ENCODE measurements around the gene KCNQ2. TPM values are rescaled to one million over a fixed set of nuclear protein-coding genes. Genes with fewer than 3 reads are reported as not detected.

KCNQ2 gene
- polyA plus RNA-seq, 4 donors: 0.27 to 1.4 (median 0.65) TPM; not detected in 1

DNA sequence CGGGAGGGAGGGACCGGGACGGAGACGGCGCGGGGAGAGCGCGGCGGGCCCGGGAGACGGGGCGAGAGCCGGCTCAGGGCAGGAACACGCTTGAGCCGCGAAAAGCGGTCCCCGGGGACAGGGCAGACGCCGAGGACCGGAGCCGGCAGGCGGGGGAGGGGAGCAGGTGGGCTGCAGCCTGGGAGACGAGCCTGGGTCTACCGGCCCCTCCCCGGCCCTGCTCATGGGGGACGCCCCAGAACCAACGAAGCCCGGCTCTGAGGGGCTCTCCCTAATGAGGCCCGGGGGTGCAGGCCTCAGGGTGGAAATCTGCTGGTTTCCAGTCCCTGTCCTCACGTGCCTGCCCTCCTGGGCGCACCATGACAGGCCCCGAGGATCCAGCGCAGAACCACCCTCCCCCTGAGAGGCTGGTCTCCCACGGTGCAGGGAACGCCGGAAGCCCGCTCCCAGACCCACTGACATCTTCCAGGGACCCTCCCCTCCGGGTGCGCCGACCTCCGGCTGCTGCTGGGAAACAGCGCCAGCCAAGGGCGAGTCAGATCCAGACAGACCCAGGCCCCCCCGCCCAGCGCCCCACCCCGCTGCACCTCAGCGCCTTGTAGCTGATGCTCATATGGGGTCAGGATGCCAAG is 27.0 kb upstream of the KCNQ2 start:
- Histone ChIP-seq H3K27me3 (ENCODE audit: control insufficient read depth in 3 of 3, insufficient read depth in 3 of 3, low read length in 3 of 3) (peaks cover 7 to 73% (median 16%) of the 10 kb centered on the region in 3 donors), H3K9me3 (ENCODE audit: control insufficient read depth in 2 of 2, insufficient read depth in 1 of 2, low read depth in 1 of 2, low read length in 1 of 2) (no peaks in the 10 kb centered on the region), H3K27ac (ENCODE audit: low read depth in 1 of 3, low read length in 2 of 3) (no peak overlapping the region), H3K4me3 (ENCODE audit: low read depth in 1 of 3, low read length in 3 of 3) (peak overlapping the region in 1 of 3 donors; percentile 50), H3K4me1 (ENCODE audit: control insufficient read depth in 3 of 3, insufficient read depth in 2 of 3, low read depth in 1 of 3, low read length in 2 of 3) (peaks cover 0 to 9% (median 0%) of the 10 kb centered on the region in 3 donors), H3K36me3 (ENCODE audit: control insufficient read depth in 3 of 3, insufficient read depth in 2 of 3, low read depth in 1 of 3, low read length in 3 of 3) (no peaks in the 10 kb centered on the region)
- no peak for DNase-seq
- FAIRE-seq: no peak
- 8 to 17% (median 11%) methylated on average over 27 to 48 of the region's 48 CpGs for WGBS, 3 donors

GRCh38 chr20:63498960-63499337 is 26.5 kb upstream of the KCNQ2 start, which contains the start of gene EEF1A2:
Gene EEF1A2, minus strand, starts transcription at chr20:63499083. Its CDS starts 1,320 bp downstream, at chr20:63497763.
- DNase-seq (no peak), FAIRE-seq (no peak)
- Histone ChIP-seq H3K4me3 (ENCODE audit: low read depth in 1 of 3, low read length in 3 of 3) (peak within 1 kb of the TSS in 1 of 3 donors; percentile 50), H3K36me3 (ENCODE audit: control insufficient read depth in 3 of 3, insufficient read depth in 2 of 3, low read depth in 1 of 3, low read length in 3 of 3) (no peaks in the 10 kb centered on the region), H3K9me3 (ENCODE audit: control insufficient read depth in 2 of 2, insufficient read depth in 1 of 2, low read depth in 1 of 2, low read length in 1 of 2) (no peaks in the 10 kb centered on the region), H3K27ac (ENCODE audit: low read depth in 1 of 3, low read length in 2 of 3) (no peak within 1 kb of the TSS), H3K4me1 (ENCODE audit: control insufficient read depth in 3 of 3, insufficient read depth in 2 of 3, low read depth in 1 of 3, low read length in 2 of 3) (peaks cover 0 to 9% (median 0%) of the 10 kb centered on the region in 3 donors), H3K27me3 (ENCODE audit: control insufficient read depth in 3 of 3, insufficient read depth in 3 of 3, low read length in 3 of 3) (peaks cover 7 to 74% (median 13%) of the 10 kb centered on the region in 3 donors)
- WGBS, 3 donors: 1 to 4% (median 2%) methylated on average over 17 to 58 of the region's 58 CpGs

- Histone ChIP-seq H3K9me3 (ENCODE audit: control insufficient read depth in 2 of 2, insufficient read depth in 1 of 2, low read depth in 1 of 2, low read length in 1 of 2) (no peaks in the 10 kb centered on the region), H3K4me1 (ENCODE audit: control insufficient read depth in 3 of 3, insufficient read depth in 2 of 3, low read depth in 1 of 3, low read length in 2 of 3) (peaks cover 0 to 9% (median 0%) of the 10 kb centered on the region in 3 donors), H3K27me3 (ENCODE audit: control insufficient read depth in 3 of 3, insufficient read depth in 3 of 3, low read length in 3 of 3) (peaks cover 7 to 66% (median 13%) of the 10 kb centered on the region in 3 donors), H3K36me3 (ENCODE audit: control insufficient read depth in 3 of 3, insufficient read depth in 2 of 3, low read depth in 1 of 3, low read length in 3 of 3) (no peaks in the 10 kb centered on the region), H3K4me3 (ENCODE audit: low read depth in 1 of 3, low read length in 3 of 3) (peak overlapping the region in 1 of 3 donors; percentile 50), H3K27ac (ENCODE audit: low read depth in 1 of 3, low read length in 2 of 3) (no peak overlapping the region)
- no peak for DNase-seq
- WGBS, 3 donors: 2 to 6% (median 3%) methylated on average over 33 to 60 of the region's 60 CpGs
- no peak for FAIRE-seq
Observed at GRCh38 chr20:63497946-63498935, 25.8 kb upstream of the KCNQ2 start.

GRCh38 chr20:63497138-63497945 is 24.9 kb upstream of the KCNQ2 start:
- FAIRE-seq (no peak), DNase-seq (no peak)
- H3K4me1 ChIP-seq (ENCODE audit: control insufficient read depth in 3 of 3, insufficient read depth in 2 of 3, low read depth in 1 of 3, low read length in 2 of 3): peaks cover 0 to 9% (median 0%) of the 10 kb centered on the region in 3 donors
- 50 to 64% (median 51%) methylated on average over 19 to 20 of the region's 20 CpGs for WGBS, 3 donors
- H3K27ac ChIP-seq (ENCODE audit: low read depth in 1 of 3, low read length in 2 of 3): no peak overlapping the region
- no peak overlapping the region for H3K4me3 ChIP-seq (ENCODE audit: low read depth in 1 of 3, low read length in 3 of 3)
- peaks cover 7 to 58% (median 13%) of the 10 kb centered on the region in 3 donors for H3K27me3 ChIP-seq (ENCODE audit: control insufficient read depth in 3 of 3, insufficient read depth in 3 of 3, low read length in 3 of 3)
- H3K9me3 ChIP-seq (ENCODE audit: control insufficient read depth in 2 of 2, insufficient read depth in 1 of 2, low read depth in 1 of 2, low read length in 1 of 2): no peaks in the 10 kb centered on the region
- H3K36me3 ChIP-seq (ENCODE audit: control insufficient read depth in 3 of 3, insufficient read depth in 2 of 3, low read depth in 1 of 3, low read length in 3 of 3): no peaks in the 10 kb centered on the region

GRCh38 chr20:63496596-63497120 is 24.2 kb upstream of the KCNQ2 start:
- Histone ChIP-seq H3K36me3 (ENCODE audit: control insufficient read depth in 3 of 3, insufficient read depth in 2 of 3, low read depth in 1 of 3, low read length in 3 of 3) (no peaks in the 10 kb centered on the region), H3K4me1 (ENCODE audit: control insufficient read depth in 3 of 3, insufficient read depth in 2 of 3, low read depth in 1 of 3, low read length in 2 of 3) (peaks cover 0 to 9% (median 0%) of the 10 kb centered on the region in 3 donors), H3K4me3 (ENCODE audit: low read depth in 1 of 3, low read length in 3 of 3) (no peak overlapping the region), H3K27me3 (ENCODE audit: control insufficient read depth in 3 of 3, insufficient read depth in 3 of 3, low read length in 3 of 3) (peaks cover 7 to 54% (median 13%) of the 10 kb centered on the region in 3 donors), H3K9me3 (ENCODE audit: control insufficient read depth in 2 of 2, insufficient read depth in 1 of 2, low read depth in 1 of 2, low read length in 1 of 2) (no peaks in the 10 kb centered on the region), H3K27ac (ENCODE audit: low read depth in 1 of 3, low read length in 2 of 3) (no peak overlapping the region)
- FAIRE-seq (no peak), DNase-seq (no peak)
- 51 to 59% (median 57%) methylated on average over 15 to 16 of the region's 16 CpGs for WGBS, 3 donors

GRCh38 chr20:63495741-63496595 is 23.5 kb upstream of the KCNQ2 start:
- Histone ChIP-seq H3K36me3 (ENCODE audit: control insufficient read depth in 3 of 3, insufficient read depth in 2 of 3, low read depth in 1 of 3, low read length in 3 of 3) (no peaks in the 10 kb centered on the region), H3K27me3 (ENCODE audit: control insufficient read depth in 3 of 3, insufficient read depth in 3 of 3, low read length in 3 of 3) (peaks cover 7 to 51% (median 13%) of the 10 kb centered on the region in 3 donors), H3K27ac (ENCODE audit: low read depth in 1 of 3, low read length in 2 of 3) (no peak overlapping the region), H3K4me1 (ENCODE audit: control insufficient read depth in 3 of 3, insufficient read depth in 2 of 3, low read depth in 1 of 3, low read length in 2 of 3) (peaks cover 0 to 9% (median 0%) of the 10 kb centered on the region in 3 donors), H3K4me3 (ENCODE audit: low read depth in 1 of 3, low read length in 3 of 3) (no peak overlapping the region), H3K9me3 (ENCODE audit: control insufficient read depth in 2 of 2, insufficient read depth in 1 of 2, low read depth in 1 of 2, low read length in 1 of 2) (no peaks in the 10 kb centered on the region)
- DNase-seq (peak; percentile 57 to 72), FAIRE-seq (no peak)
- 19 to 24% (median 22%) methylated on average over 42 to 48 of the region's 48 CpGs for WGBS, 3 donors

DNA sequence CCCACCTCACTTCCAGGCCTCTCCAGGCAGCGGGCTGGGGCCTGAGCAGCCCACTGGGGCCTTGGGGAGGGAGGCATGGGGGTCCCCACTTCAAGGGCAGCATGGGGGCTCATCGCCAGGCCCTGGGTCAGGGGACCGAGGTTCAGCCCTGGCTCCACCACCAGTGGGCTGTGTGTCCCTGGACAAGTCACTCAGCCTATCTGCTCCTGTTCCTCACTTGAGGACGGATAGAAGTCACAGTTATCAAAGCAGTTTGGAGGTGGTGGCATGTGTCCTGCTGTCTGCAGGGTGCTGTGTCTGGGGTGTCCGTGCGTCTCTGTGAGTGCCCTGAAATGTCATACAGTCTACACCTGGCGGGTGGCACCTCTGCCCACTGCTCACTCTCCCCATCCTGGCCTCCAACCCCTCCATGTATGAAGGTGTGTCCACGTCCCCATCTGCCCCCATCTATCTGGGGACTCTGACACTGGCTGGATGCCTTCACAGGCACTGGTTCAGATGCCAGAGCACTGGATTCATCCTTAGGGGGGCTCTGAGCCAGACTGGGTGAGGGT is 22.8 kb upstream of the KCNQ2 start:
- no peaks in the 10 kb centered on the region for H3K9me3 ChIP-seq (ENCODE audit: control insufficient read depth in 2 of 2, insufficient read depth in 1 of 2, low read depth in 1 of 2, low read length in 1 of 2)
- H3K4me1 ChIP-seq (ENCODE audit: control insufficient read depth in 3 of 3, insufficient read depth in 2 of 3, low read depth in 1 of 3, low read length in 2 of 3): peaks cover 0 to 9% (median 0%) of the 10 kb centered on the region in 3 donors
- 59 to 85% (median 74%) methylated on average over 7 to 8 of the region's 8 CpGs for WGBS, 3 donors
- FAIRE-seq (no peak), DNase-seq (no peak)
- H3K27me3 ChIP-seq (ENCODE audit: control insufficient read depth in 3 of 3, insufficient read depth in 3 of 3, low read length in 3 of 3): peaks cover 7 to 45% (median 11%) of the 10 kb centered on the region in 3 donors
- no peak overlapping the region for H3K27ac ChIP-seq (ENCODE audit: low read depth in 1 of 3, low read length in 2 of 3)
- no peak overlapping the region for H3K4me3 ChIP-seq (ENCODE audit: low read depth in 1 of 3, low read length in 3 of 3)
- H3K36me3 ChIP-seq (ENCODE audit: control insufficient read depth in 3 of 3, insufficient read depth in 2 of 3, low read depth in 1 of 3, low read length in 3 of 3): no peaks in the 10 kb centered on the region

Data from small intestine (tissue), 7 donors.